ENCODE results near the gene NECTIN1.

Gene NECTIN1

DNA sequence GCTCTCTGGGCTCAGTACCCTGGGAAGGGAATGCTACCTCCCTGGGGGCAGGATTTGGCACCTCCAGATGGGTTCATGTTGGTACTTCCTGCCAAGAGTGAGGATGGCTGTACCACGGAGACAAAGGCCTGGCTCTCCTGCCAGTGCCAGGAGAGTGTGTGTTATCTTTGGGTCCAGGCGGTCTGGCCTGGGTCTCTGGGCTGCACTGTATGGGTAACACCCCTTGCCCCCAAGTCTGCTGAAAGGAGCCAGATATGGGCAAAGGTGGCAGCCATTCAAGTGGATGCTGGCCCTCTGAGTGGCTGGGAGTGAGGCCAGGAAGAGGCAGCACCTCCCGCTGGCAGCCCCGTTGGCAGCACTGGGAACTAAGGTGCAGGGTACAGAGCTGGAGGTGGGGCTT lies 91.5 kb downstream of the NECTIN1 start:
- peak; percentile 87 for DNase-seq

DNA sequence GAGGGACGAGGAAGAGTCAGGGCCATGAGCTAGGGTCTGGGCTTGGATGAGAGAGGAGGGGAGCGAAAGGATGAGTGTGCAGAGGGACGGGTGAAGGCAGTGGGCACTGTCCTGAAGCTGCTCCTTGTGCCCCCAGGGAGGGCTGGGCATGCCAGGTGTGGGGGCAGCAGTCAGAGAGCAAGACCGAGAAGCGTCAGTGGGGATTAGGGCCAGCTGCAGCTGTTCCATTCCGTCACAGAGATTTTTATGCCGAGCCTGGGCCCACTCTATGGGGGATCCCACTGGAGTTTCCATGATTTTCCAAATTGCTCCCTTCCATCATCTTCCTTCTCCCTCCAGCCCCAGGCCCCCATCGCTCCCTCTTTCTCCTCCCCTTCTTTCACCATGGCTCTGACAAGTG lies 93.2 kb downstream of the NECTIN1 start:
- DNase-seq: no peak

DNA sequence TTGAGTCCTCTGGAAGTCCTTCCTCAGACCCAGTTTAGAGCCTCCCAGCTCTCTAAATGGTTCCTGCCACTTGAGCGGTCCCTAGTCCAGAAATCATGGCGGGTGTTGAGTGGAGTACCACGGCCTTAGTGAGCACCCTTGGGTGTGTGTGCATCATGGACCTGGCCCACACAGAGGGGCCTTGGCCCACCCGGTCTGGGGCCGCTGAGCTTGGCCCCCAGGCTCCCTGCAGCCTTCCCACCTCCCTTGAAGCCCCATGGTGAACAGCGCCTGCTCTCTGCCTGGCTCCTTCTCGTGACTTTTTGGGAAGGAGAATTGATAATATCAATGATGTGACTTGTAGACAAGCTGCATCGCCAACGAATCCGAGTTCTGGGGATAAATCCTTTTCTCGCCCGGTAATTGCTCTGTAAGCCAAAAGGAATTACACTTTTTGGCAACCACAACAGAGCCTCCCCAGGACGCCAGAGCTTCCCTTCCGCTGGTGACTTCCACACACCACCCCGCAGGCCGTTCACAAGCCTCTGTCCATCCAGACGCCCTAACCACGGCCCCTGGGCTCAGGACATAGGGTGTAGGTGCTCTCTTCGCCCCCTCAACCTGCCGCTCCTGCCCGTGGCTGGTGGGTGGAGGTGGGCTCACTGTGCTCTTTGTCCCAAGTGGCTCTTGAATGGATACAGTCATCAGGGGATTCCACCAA lies 93.8 kb downstream of the NECTIN1 start:
- DNase-seq: no peak

DNA sequence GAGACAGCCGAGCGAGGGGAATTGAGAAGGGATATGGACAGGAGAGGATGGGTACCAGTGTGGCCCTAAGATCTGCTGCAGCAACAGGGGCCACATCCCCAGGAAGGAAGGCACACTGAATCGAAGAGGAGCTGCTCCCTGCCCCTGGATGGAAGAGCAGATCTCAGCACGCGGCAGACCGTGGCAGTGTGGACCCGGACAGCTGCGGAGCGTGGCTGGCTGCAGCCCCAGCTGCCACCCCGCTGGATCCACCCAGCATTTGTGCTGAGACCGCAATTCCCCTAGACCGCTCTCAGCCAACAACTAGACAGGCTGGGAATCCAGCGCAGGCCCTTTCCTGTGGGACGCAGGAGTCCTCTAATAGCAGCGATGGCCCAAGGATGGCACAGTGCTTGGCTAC lies 94.7 kb downstream of the NECTIN1 start:
- DNase-seq: no peak

DNA sequence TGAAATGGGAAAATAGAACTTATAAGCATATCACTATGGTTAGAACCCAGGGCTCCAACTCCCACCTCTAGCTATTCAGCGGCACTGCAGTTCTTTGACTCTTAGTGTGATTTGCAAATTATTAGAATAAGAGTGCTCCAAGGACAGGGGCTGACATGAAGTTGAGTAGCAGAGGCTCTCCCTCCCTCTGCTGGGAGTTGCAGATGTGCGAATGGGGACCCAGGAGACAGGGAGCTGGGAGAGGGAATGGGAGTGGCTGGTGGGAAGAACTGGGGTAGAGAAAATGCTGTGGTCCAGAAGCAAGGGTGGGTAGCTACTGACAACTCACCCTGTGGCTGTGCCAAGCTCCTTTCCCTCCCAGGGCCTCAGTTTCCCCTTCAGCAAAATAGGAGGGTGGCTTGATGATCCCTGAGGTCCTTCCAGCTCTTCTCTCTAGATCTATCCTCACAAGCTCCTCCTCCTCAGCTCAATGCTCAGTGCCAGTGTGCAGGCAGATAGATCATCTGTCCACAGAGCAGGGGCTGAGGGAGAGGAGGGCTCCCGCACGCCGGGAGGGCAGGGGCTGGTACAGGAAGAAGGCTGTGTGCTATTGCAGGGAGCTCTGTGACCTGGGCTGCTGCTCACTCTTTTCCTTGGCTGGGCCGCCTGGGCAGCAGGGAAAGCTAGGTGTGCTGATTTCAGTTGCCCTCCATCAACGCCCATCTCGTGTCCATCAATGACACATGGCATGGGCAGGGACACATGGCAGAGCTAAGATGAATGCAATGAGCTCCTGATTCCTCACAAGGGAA lies 99.0 kb downstream of the NECTIN1 start:
- DNase-seq: no peak

DNA sequence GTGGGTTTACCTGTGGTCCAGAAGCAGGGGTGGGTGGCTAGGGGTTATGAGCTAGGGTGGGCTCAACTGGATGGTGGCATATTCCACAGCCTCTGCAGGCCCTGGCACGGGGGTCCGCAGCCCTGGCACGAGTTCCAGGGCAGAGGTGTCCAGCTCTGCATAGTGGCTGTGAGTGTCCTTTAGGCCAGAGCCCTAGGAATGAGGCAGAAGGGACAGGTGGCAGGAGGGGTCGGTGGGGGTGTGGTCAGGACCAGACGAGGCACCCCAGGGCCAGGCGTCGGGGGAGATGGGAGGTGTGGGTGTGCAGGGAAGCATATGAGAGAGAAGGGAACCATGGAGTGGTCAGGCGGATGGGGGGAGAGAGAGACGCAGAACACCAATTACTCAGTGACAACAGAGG lies 99.9 kb downstream of the NECTIN1 start:
- DNase-seq: no peak

DNA sequence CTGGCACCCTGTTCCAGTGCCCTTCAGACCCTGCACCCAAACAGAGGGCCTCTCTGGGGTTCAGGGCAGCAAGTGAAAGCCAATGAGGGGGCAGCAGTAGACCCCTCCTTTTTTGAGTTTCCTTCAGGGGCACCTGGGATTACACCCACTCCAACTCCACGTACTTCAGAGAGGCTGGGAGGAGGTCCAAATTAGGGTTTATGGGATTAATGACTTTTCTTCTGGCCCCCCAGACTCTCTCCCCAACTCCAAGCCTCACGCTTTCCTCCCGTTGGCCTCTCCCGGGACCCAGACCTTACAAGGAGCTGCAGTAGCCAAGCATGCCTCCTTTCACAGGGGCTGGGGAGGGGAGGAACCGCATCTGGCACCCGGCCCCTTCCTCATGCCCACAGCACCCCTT lies 101.7 kb downstream of the NECTIN1 start:
- no peak for DNase-seq

DNA sequence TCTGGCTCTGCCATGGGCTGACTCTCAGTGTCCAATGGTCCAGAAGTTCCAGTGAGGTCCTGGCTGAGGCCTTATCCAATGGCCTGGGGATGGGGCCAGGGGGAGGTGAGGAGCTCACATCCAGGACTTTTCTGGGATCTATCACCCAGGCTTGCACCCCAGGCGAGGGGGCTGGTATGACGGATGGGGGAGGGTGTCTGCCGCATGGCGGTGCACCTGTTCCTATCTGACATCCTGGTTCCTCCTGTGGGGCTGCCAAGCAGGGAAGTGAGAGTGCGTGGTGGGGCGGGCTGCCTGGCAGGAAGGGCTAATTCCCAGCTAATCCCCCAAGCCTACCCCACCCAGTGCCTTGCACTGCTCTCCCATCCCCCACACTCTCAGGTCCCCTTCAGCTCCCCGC lies 102.1 kb downstream of the NECTIN1 start:
- DNase-seq: no peak

DNA sequence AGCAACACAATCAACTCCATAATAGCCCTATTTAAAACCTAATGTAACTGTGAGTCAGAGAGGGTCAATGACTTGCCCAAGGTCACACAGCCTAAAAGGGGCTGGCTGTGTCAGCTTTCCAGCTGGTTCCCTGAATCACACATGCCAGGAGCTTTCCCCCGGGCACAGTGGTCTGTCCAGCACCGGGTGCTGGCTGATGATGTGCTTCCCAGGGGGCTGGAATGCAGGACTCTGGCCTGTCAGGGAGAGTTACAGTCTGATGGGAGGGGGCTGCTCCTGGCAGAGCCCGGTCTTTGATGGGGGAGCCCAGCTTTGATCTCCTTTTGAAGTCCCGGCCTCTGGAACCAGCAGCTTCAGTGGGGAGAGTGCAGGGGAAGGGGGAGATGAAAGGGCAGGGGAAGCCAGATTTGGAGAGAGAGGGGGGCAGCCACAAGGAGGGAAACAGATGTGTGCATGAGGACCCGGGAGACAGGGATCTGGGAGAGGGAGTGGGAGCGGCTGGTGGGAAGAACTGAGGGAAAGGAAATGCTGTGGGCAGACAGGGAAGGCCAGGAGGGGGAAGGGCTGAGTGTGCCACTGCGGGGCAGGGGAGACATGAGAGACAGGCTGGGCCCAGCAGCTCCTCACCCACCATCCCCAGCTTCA lies 102.7 kb downstream of the NECTIN1 start:
- DNase-seq: no peak

DNA sequence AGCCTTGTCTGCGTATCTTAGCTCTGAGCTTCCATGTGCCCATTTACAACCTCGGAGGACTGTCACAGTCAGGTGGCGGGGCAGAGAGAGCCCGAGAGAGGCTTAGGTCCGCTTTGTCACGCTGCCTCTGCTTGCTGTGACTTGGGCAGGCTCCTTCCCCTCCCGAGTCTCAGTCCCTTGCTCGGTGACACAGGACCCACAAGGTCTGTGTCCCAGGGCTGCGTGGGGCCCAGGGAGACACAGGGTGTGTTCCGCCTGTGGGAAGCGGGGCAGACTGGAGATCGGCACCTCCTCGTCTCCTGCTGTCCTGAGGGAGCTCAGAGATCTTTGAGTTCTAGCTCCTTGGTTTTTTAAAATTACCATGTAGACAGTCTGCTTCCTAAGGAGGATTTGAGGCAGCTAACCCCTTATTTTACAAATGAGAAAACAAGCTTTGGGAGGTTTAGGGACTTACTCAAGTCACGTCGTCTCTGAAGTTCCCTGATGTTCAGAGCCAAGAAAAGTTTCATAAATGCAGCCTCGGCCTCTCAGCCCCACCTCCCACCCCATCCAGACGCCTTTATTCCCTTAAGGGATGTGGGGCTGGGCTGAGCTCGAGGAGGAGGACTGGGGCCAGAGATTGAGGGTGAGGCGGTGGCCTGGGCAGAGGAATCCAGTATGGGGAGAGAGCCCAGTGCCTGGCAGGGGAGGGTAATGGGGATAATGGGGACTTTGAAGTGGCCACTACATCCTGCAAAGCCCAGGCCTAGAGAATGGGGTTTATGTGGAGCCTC lies 103.6 kb downstream of the NECTIN1 start:
- no peak for DNase-seq

DNA sequence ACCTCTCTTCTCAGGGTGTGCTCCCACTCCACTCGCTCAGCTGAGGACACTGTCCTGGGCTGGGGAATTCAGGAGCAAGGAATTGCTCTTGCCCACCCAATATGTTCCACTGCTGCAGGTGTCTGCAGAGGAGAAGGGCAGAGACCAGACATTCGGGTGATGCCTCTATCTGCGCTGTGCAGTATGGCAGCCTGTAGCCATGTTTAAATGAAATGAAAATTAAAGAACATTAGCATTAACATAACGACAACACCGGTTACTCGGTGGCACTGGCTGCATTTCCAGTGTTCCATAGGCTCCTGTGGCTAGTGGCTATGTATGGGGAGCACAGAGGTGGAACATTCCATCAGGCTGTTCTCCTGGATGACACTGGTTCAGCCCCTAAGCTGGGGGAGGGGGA lies 104.4 kb downstream of the NECTIN1 start:
- no peak for DNase-seq

DNA sequence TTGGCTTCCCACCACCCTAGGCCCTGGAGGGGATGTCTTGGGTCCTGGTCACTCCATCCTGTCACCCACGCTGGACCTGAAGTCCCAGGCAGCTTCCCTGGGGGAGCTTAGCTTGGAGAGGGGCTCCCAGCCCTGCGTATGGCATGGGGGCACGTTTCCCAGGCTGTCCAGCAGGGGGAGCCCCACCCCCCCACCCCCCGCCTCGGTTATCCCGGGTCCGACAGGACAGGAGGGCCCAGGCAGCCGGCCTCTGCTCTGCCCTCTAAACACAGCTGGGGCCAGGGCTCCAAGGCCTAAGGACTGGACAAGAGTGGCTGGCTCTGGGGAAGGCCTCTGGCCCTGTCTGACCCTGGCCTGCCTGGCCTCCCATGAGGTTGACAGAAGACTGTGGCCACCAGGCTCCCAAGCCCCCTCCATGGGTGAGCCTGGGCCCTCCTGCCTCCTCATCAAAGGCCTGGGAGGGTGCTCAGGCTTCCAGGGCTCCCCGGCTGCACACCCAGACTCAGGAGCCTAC lies 104.8 kb downstream of the NECTIN1 start:
- peak; percentile 37 for DNase-seq

DNA sequence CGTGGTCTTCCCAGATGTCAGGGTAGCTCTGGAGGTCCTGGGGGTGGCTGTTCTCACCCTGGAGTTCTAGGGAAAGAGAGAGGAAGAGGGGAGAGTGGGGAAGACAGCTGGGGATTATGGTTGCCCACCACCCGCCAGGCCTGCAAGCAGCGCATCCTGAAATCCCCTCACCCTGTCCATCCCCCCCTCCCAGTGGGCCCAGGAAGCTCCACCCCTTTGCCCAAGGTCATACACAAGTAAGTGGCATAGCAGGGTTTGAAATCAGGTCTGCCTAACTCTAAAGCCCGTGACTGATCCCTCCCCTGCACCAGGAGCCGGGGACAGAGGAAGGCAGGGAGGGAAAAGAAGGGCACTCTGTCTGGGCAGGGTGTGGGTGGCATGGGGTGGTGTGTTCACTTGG lies 105.3 kb downstream of the NECTIN1 start:
- no peak for DNase-seq

DNA sequence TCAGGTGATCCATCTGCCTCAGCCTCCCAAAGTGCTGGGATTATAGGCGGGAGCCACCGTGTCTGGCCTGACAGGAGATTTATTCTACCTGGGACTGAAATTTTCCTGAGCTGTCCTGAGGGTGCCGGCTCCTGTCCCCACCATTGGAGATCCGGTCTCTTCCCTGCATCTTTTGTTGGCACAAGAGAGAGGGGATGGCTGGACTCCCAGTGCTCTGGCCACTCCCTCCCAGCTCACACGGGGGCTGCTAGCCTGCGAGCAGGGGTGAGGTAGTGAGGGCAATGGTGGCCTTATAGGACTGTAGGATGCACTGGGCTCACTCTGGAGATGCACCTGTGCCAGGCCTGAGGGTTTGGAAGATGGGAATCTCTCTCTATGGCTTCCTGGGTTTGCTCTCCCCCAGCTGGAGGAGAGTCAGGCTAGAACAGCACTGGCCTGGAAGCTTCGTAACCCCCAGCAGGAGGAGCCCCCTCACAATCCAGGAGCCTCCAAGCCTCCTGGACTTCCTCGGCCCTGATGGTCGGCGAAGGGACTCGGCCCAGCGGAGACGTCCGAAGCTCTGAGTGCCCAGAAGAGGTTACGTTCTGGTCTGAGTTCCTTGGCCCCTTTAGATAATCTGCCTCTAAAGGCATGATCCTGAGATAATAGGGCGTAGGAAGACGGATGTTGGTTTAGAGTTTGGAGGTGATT lies 106.4 kb downstream of the NECTIN1 start:
- no peak for DNase-seq

DNA sequence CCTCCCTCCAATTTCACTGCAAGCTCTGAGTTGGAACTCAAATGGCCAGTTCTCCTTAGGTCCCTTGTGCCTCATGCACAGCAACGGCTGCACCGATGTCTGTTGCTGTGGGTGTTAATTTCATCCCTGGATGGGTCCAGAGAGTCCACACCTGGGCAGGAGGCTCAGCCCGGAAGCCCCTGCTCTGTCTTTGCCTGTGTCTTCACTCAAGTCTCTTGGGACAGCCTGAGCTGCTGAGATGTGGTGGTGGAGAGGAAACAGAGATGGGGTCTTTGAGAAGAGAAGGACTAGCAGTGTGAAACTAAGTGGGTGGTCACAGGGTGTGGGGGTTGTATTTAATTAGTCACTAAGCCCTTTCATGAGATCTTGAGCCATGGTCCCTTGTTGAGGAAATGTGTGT lies 109.3 kb downstream of the NECTIN1 start:
- no peak for DNase-seq

DNA sequence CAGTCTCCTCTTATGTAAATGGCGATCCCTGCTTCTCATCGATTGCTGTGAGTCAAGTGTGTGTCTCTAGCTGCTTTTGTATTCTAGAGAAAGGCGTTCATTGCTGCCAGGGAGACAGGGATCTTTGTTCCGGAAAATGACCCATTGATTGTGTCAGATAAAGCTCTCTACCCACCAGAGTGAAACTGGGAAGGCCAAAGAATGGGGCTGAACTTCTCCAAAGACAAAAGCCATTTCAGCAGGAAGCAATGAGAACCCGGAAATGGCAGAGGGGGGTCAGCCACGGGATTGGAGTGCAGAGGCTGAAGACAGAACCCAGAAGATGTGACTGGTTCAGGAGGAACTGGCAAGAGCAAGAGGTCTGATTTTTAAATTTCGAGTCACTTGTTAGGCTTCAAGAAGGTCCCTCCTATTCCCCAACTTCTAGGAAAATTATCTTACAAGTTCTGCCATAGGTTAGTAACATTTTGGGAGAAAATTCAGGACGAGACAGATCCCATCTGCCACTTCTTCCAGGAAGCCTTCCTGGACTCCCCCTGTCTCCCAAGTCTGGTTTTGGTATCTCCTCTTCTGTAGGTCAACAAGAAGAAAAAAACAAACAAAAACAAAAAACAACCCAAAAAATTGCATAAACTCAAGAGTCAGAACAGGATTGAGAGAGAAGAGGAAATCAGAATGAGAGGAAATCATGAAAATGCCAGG lies 110.6 kb downstream of the NECTIN1 start:
- DNase-seq: peak; percentile 35

DNA sequence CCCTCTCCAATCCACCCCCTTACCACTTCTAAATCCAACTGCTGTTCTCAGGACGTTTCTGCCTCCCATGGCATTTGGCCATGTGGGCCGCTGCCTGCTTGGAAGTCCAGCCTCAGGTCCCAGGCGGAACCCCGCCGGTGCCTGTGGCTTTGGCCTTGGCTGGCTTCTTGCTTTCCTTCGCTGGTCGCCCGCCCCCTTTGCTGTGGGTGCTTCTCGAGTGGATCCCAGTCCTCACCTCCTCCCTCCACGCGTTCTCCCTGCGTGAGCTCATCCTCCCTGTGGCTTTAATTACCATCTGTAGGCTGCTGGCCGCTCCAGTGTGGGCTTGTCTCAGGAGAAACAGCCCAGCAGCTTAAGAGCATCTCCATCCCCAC lies 111.7 kb downstream of the NECTIN1 start:
- DNase-seq: no peak

DNA sequence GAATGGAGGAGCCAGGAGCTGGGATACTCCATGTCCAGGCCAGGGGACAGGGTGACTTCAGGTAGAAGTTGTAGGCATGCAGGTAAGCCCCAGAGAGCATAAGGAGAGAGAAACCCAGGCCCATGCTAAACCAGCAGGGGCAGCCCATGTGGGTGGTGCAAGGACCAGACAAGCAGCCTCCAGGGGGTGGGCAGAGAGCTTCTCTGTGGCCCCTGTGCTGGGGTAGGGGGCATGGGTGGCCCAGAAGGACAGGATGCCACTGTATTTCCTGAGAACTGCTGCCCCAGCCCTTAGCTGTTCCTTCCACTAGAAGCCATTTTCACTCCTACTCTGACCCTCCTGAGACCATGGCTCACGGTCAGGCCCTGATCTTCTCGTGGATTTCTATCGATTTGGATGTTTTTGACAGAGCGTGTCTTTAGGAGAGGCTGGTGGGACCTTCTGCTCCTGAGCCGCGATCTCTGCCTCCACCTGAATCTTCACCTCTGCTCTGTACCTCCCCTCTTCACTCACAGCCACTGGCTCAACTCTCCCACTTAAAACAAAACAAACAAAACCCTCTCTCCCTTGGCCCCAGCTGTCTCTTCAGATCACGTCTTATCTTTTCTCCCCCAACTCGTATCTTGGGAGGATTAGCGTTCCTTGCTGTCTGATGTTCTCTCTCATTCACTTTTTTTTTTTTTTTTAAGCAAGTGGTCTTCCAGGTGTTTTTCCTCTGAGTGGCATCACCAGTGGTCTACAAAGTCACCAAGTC lies 112.2 kb downstream of the NECTIN1 start:
- no peak for DNase-seq

DNA sequence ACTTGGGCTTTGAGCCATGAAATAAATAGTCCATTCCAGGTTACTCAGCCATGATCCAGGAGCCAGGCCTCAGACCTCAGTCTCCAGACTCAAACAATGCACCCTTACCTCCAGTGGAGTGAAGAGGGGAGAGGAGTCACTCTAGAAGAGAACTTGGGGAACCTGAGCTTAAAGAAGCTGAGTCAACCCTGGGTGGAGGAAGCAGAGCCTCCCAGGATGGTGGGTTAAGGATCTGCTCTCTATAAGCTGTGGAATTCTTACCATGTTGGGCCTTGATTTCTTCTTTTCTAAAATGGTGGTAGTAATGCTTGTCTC lies 113.2 kb downstream of the NECTIN1 start:
- no peak for DNase-seq

DNA sequence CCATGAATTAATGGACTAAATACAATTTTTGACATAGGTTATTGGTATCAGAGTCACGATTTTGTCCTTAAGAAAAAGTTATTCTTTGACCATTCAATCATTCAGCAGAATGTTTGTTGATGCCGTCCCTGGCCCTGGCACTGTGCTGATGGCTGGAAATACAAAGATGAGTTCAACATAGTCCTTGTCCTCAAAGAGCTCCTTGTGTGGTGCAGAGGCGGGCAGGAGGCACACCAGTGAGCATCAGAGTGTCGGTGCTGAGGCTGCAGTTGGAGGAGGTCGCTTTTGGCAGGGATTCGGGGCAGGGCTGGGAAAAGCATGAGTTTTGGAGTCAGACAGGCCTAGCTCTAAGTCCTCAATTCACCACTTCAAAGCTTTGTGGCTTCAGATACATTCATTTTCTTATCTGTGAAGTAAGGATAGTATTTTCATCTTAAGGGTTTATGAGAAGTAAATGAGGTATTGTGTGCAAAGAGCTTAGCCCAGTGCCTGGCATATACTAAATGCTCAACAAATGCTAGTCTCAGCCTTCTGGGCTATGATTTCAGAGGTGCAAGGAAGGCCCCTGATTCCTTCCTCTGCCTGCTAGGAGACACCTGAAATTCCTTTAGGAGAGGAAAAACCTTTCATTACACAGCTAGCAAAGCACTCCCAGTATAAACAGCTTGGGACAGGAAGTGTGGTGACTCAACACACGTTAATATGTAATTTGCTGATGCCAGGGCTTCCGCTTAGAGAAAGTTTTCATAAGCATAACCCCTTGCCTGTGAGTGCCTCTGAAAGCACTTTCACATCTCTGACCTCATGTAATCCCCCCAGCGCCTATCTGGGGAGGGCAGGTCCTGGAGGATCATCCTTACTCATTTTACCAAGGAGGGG lies 113.8 kb downstream of the NECTIN1 start:
- peak; percentile 46 for DNase-seq

Measured in hematopoietic multipotent progenitor cell treated with erythropoietin and hydrocortisone succinate and interleukin-3 and kit ligand, for 4 days (in vitro differentiated cells).